ENCODE results near the gene RTBDN. TPM values are rescaled to one million over a fixed set of nuclear protein-coding genes. Genes with fewer than 3 reads are reported as not detected.

RTBDN gene
- polyA plus RNA-seq, 1 of the 3 experiments (the other 2 are of a cell fraction): 0.72 TPM

GRCh38 chr19:12788042-12788681 lies 46.2 kb downstream of the RTBDN start:
- DNase-seq: peak; percentile 33
- H2AFZ ChIP-seq (ENCODE audit: low read depth): 0 out of 2 replicates have a peak overlapping the region, but pooled peaks have one; percentile 31
- H3F3A ChIP-seq (replicated peaks; ENCODE audit: insufficient read depth): peaks cover 64% of the 10 kb centered on the region
- peaks cover 0 to 6% of the 10 kb centered on the region in 2 experiments for H3K36me3 ChIP-seq (replicated peaks in 1 of 2; ENCODE audit: control insufficient read depth in 1 of 2, insufficient read depth in 2 of 2, low read length in 1 of 2)
- peak overlapping the region; percentile 88 for H3K4me2 ChIP-seq
- H3K79me2 ChIP-seq (ENCODE audit: insufficient read depth): peaks cover 18% of the 10 kb centered on the region
- TF ChIP-seq RAD21 (IDR thresholded peaks at IDR 0.05; ENCODE audit: low read length) (no peak), ZBTB33 (IDR thresholded peaks at IDR 0.05; ENCODE audit: borderline replicate concordance, low read depth) (no peak), ELF1 (IDR thresholded peaks at IDR 0.05) (no peak), CHD2 (IDR thresholded peaks at IDR 0.05; ENCODE audit: low read length, partially characterized antibody) (no peak), TCF12 (IDR thresholded peaks at IDR 0.05) (no peak), MEF2A (IDR thresholded peaks at IDR 0.05; ENCODE audit: borderline replicate concordance, low read depth) (no peak), RFX5 (IDR thresholded peaks at IDR 0.05; ENCODE audit: low read length) (no peak), JUND (IDR thresholded peaks at IDR 0.05) (no peak), REST (IDR thresholded peaks at IDR 0.05; ENCODE audit: low read depth, low read length) (no peak), SIN3A (IDR thresholded peaks at IDR 0.05; ENCODE audit: borderline replicate concordance, low read depth, low read length) (no peak), FOXJ3 (CRISPR knock-in tag; IDR thresholded peaks at IDR 0.05) (no peak), GATA2 (CRISPR knock-in tag; IDR thresholded peaks at IDR 0.05) (no peak), IRF3 (IDR thresholded peaks at IDR 0.05; ENCODE audit: low read depth, low read length) (no peak), RXRA (IDR thresholded peaks at IDR 0.05; ENCODE audit: borderline replicate concordance, low read depth) (no peak), EZH2phosphoT487 (IDR thresholded peaks at IDR 0.05; ENCODE audit: borderline replicate concordance, low read depth) (no peak), NRF1 (IDR thresholded peaks at IDR 0.05; ENCODE audit: low read depth, low read length) (no peak), FOSL2 (IDR thresholded peaks at IDR 0.05; ENCODE audit: borderline replicate concordance, low read depth) (no peak)
- TF ChIP-seq, protein P1, sequence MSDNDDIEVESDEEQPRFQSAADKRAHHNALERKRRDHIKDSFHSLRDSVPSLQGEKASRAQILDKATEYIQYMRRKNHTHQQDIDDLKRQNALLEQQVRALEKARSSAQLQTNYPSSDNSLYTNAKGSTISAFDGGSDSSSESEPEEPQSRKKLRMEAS (IDR thresholded peaks at IDR 0.05; ENCODE audit: low read depth): no peak
- TF ChIP-seq, protein P2, sequence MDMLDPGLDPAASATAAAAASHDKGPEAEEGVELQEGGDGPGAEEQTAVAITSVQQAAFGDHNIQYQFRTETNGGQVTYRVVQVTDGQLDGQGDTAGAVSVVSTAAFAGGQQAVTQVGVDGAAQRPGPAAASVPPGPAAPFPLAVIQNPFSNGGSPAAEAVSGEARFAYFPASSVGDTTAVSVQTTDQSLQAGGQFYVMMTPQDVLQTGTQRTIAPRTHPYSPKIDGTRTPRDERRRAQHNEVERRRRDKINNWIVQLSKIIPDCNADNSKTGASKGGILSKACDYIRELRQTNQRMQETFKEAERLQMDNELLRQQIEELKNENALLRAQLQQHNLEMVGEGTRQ (IDR thresholded peaks at IDR 0.05; ENCODE audit: borderline replicate concordance, low read depth, low read length): no peak
- H4K20me1 ChIP-seq (ENCODE audit: insufficient read depth): peaks cover 17% of the 10 kb centered on the region
- H3K9me2 ChIP-seq: no peaks in the 10 kb centered on the region
- 37% methylated on average over 4 of the region's 4 CpGs for WGBS (ENCODE audit: low lambda C conversion rate)
- H3K4me1 ChIP-seq (ENCODE audit: control insufficient read depth in 1 of 2, insufficient read depth in 2 of 2, low read depth in 1 of 2, low read length in 1 of 2): peaks cover 44 to 66% of the 10 kb centered on the region in 2 experiments
- no peaks in the 10 kb centered on the region for H3K9me3 ChIP-seq
- H3K27me3 ChIP-seq (ENCODE audit: insufficient read depth): no peaks in the 10 kb centered on the region
- H3K27ac ChIP-seq (ENCODE audit: low read depth in 2 of 2, low read length in 1 of 2): peak overlapping the region; percentile 96 to 97
- H3K9ac ChIP-seq: peak overlapping the region; percentile 66; the same call in 1 of the 2 replicates
- no peak overlapping the region for H3K4me3 ChIP-seq (ENCODE audit: low read depth in 2 of 2, low read length in 1 of 2)
- CTCF ChIA-PET: interaction anchor here (1.3 to 17.1 kb wide), 6 partner anchors 8 to 59 kb away, joined by 3 to 321 read pairs (median 10); no protein-coding TSS in a partner anchor
- POLR2A ChIA-PET: interaction anchor here (0.7 kb wide), 2 partner anchors 10 to 65 kb away, joined by 3 read pairs; no protein-coding TSS in a partner anchor

Data from SK-N-SH (cell line).